ENCODE data around the gene EDEM2. TPM values are rescaled to one million over a fixed set of nuclear protein-coding genes. Genes with fewer than 3 reads are reported as not detected.
A peak's percentile ranks its signal among the peaks of the same experiment; 100 is the strongest.
"Not testable (repeated sequence)": the region's sequence is repeated elsewhere in the genome, so short reads cannot be mapped to it uniquely, and the experiment has no call there.

The EDEM2 gene
- 10 to 100 TPM; 15.5 to 15.8 TPM for total RNA-seq

- Mint-ChIP-seq H3K9me3 (no peaks in the 10 kb centered on the region), H3K27me3 (ENCODE audit: low read depth) (no peaks in the 10 kb centered on the region), H3K4me3 (peak within 1 kb of the TSS; percentile 91), H3K36me3 (ENCODE audit: low read depth) (peaks cover 6% of the 10 kb centered on the region), H3K27ac (peak within 1 kb of the TSS; percentile 86), H3K4me1 (ENCODE audit: low read depth) (peaks cover 23% of the 10 kb centered on the region)
- DNase-seq = peak; percentile 95
- CTCF ChIA-PET = interaction anchor here (0.5 to 2.3 kb wide), 14 partner anchors 19 to 458 kb away, joined by 3 to 23 read pairs (median 3); no protein-coding TSS in a partner anchor
- intact Hi-C loops (cut with micrococcal nuclease) = loop anchor here (1.0 to 10.0 kb wide), 8 partner anchors 54 to 1318 kb away; partner anchors contain the start of genes ACSS2, AHCY, GSS and MYH7B
These were observed at the start of gene EDEM2 for GRCh38 chr20:35146920-35147574. Gene EDEM2, minus strand, starts transcription at chr20:35147336. Its CDS starts 78 bp downstream, at chr20:35147258.

GRCh38 chr20:35196313-35196712, 49.2 kb upstream of the EDEM2 start:
- Mint-ChIP-seq H3K36me3 (ENCODE audit: low read depth) (peaks cover 21% of the 10 kb centered on the region), H3K27ac (no peak overlapping the region), H3K4me1 (ENCODE audit: low read depth) (no peaks in the 10 kb centered on the region), H3K4me3 (no peak overlapping the region), H3K27me3 (ENCODE audit: low read depth) (no peaks in the 10 kb centered on the region), H3K9me3 (peaks cover 15% of the 10 kb centered on the region)
- CTCF ChIA-PET = no interaction called here
- DNase-seq = no peak
- intact Hi-C loops (cut with micrococcal nuclease) = no loop called here

GRCh38 chr20:35193031-35193791, 46.1 kb upstream of the EDEM2 start:
- H3K27me3 Mint-ChIP-seq (ENCODE audit: low read depth); H3K4me1 Mint-ChIP-seq (ENCODE audit: low read depth); intact Hi-C loops (cut with micrococcal nuclease); DNase-seq; H3K27ac Mint-ChIP-seq; H3K4me3 Mint-ChIP-seq: not testable (repeated sequence)
- Mint-ChIP-seq H3K36me3 (ENCODE audit: low read depth) (peaks cover 16% of the 10 kb centered on the region), H3K9me3 (peaks cover 11% of the 10 kb centered on the region)
- CTCF ChIA-PET = interaction anchor here (1.0 to 2.1 kb wide), 5 partner anchors 15 to 97 kb away, joined by 3 to 11 read pairs (median 4); no protein-coding TSS in a partner anchor

DNA sequence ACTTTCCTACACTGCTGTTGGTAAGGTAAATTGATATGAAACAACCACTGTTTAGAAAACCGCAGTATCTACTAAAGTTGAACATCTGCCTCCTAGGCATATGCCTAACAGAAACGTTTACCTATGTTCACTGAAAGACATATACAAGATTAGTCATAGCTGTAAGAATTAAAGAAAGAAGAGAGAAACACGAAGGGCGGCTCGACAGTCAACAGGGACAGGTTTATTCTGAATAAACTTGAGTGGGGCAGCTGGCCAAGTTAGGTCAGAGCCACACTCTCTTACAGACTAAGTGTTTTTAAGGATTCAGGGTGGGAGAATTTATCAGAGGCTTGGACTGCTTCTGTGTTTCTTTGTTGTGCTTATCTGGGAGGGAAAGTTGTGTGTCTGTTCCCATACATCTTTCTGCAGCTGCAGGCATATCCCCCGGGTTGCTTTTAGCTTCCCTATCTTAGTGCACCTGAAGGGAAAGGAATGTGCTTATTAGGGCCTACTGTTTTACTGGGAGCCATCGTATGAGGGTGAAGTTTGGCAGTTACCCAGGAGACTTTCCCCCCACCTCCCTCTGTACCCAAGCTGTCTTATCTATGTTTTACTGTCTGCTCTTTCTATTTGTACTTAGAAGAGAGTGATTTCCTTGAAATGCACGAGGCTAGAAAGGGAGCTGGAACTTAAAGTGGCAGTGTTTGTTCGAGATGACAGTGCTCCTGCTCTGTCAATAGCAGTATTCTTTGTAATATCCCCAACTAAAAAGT, 45.2 kb upstream of the EDEM2 start:
- CTCF ChIA-PET = interaction anchor here (1.8 kb wide), 1 partner anchor 47 kb away, joined by 5 read pairs; no protein-coding TSS in a partner anchor
- no peak overlapping the region for H3K27ac Mint-ChIP-seq
- intact Hi-C loops (cut with micrococcal nuclease) = no loop called here

DNA sequence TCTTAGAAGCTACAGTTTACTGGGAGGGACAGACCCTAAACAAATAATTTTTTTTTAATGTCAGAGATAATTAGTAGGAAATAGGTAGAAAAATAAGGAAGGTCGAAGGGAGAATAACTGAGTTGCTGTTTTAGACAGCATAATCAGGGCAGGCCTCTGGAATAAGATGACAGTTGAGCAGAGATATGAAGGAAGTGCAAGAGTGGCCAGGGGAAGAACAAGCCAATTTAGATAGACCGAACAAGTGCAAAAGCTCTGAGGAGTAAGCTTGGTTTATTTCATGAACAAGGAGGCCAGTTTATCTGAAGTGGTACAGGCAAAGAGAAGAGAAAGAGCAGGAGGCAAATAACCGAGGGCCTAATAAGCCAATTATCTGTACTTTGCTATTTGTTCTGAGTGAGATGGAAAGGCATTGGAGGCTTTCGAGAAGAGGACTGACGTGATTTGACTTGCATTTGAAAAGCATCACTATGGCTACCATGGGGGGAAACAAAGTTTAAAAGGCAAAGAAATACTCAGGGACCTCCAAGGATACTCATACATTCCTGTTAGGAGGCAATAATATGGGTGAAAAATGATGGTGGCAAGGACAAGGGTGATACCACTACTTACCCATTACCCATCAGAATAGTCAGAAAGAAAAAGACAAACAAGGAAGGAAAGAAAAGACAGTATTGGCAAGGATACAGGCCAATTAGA, 44.4 kb upstream of the EDEM2 start:
- H3K4me1 Mint-ChIP-seq (ENCODE audit: low read depth) = no peaks in the 10 kb centered on the region
- peaks cover 4% of the 10 kb centered on the region for H3K9me3 Mint-ChIP-seq
- no peak for DNase-seq
- H3K27ac Mint-ChIP-seq = no peak overlapping the region
- H3K4me3 Mint-ChIP-seq = no peak overlapping the region
- H3K36me3 Mint-ChIP-seq (ENCODE audit: low read depth) = peaks cover 6% of the 10 kb centered on the region
- H3K27me3 Mint-ChIP-seq (ENCODE audit: low read depth) = no peaks in the 10 kb centered on the region
- CTCF ChIA-PET = interaction anchor here (1.8 kb wide), 1 partner anchor 47 kb away, joined by 5 read pairs; no protein-coding TSS in a partner anchor
- intact Hi-C loops (cut with micrococcal nuclease) = no loop called here

More for the DNA sequence above, 45.2 kb upstream of the EDEM2 start:
- no peak for DNase-seq
- Mint-ChIP-seq H3K36me3 (ENCODE audit: low read depth) (peaks cover 13% of the 10 kb centered on the region), H3K4me1 (ENCODE audit: low read depth) (no peaks in the 10 kb centered on the region), H3K9me3 (peaks cover 10% of the 10 kb centered on the region), H3K4me3 (no peak overlapping the region), H3K27me3 (ENCODE audit: low read depth) (no peaks in the 10 kb centered on the region)

GRCh38 chr20:35190556-35190955, 43.4 kb upstream of the EDEM2 start:
- Mint-ChIP-seq H3K27me3 (ENCODE audit: low read depth) (no peaks in the 10 kb centered on the region), H3K4me3 (no peak overlapping the region), H3K4me1 (ENCODE audit: low read depth) (no peaks in the 10 kb centered on the region), H3K36me3 (ENCODE audit: low read depth) (peaks cover 3% of the 10 kb centered on the region), H3K27ac (no peak overlapping the region), H3K9me3 (no peaks in the 10 kb centered on the region)
- DNase-seq = no peak
- CTCF ChIA-PET = no interaction called here
- intact Hi-C loops (cut with micrococcal nuclease) = no loop called here

- H3K9me3 Mint-ChIP-seq; H3K27ac Mint-ChIP-seq; DNase-seq; H3K4me1 Mint-ChIP-seq (ENCODE audit: low read depth); H3K27me3 Mint-ChIP-seq (ENCODE audit: low read depth); H3K36me3 Mint-ChIP-seq (ENCODE audit: low read depth); H3K4me3 Mint-ChIP-seq; CTCF ChIA-PET; intact Hi-C loops (cut with micrococcal nuclease): not testable (repeated sequence)
These were observed 42.1 kb upstream of the EDEM2 start for GRCh38 chr20:35189223-35189622.

DNA sequence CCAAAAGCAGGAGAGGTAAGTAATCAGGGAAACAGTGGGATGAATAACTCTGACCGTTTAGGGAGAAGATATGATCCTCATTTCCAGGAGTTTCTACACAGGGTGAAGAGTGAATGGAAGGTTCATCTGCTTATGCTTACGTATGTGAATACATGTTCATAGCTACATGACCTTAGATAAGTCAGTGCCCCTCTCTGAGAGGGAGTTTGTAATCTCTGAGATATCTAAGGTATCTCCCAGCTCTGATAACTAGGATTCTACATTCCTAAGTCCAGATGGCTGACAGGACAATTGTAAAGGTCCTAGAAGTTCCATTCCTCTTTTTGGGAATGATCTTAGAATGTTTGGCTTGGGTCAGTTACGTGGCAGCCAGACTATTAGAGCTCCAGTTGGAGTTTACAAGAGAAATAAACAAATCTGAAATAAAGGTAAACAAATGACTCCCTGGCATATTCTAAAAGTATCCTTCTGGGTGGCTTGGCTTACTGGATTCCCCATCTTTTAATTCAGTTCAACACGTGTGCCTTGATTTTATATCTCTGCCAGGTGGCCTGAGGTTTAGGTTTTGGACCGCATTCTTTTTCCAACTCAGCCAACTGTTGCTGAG, 40.6 kb upstream of the EDEM2 start:
- Mint-ChIP-seq H3K4me3 (no peak overlapping the region), H3K27me3 (ENCODE audit: low read depth) (no peaks in the 10 kb centered on the region), H3K36me3 (ENCODE audit: low read depth) (no peaks in the 10 kb centered on the region), H3K9me3 (no peaks in the 10 kb centered on the region), H3K27ac (no peak overlapping the region), H3K4me1 (ENCODE audit: low read depth) (no peaks in the 10 kb centered on the region)
- intact Hi-C loops (cut with micrococcal nuclease) = no loop called here
- CTCF ChIA-PET = interaction anchor here (0.6 kb wide), 2 partner anchors 21 to 89 kb away, joined by 3 read pairs; no protein-coding TSS in a partner anchor
- DNase-seq = no peak

- intact Hi-C loops (cut with micrococcal nuclease); H3K4me1 Mint-ChIP-seq (ENCODE audit: low read depth); DNase-seq; H3K36me3 Mint-ChIP-seq (ENCODE audit: low read depth); H3K27me3 Mint-ChIP-seq (ENCODE audit: low read depth); H3K9me3 Mint-ChIP-seq; H3K4me3 Mint-ChIP-seq; H3K27ac Mint-ChIP-seq: not testable (repeated sequence)
- CTCF ChIA-PET = interaction anchor here (0.6 to 0.7 kb wide), 2 partner anchors 159 to 655 kb away, joined by 3 to 8 read pairs; no protein-coding TSS in a partner anchor
These were observed 39.7 kb upstream of the EDEM2 start for GRCh38 chr20:35186691-35187289.

- Mint-ChIP-seq H3K36me3 (ENCODE audit: low read depth) (no peaks in the 10 kb centered on the region), H3K4me1 (ENCODE audit: low read depth) (no peaks in the 10 kb centered on the region), H3K27me3 (ENCODE audit: low read depth) (no peaks in the 10 kb centered on the region), H3K27ac (no peak overlapping the region), H3K4me3 (no peak overlapping the region), H3K9me3 (no peaks in the 10 kb centered on the region)
- CTCF ChIA-PET = no interaction called here
- intact Hi-C loops (cut with micrococcal nuclease) = no loop called here
- no peak for DNase-seq
These were observed 34.6 kb upstream of the EDEM2 start for GRCh38 chr20:35181731-35182130.

DNA sequence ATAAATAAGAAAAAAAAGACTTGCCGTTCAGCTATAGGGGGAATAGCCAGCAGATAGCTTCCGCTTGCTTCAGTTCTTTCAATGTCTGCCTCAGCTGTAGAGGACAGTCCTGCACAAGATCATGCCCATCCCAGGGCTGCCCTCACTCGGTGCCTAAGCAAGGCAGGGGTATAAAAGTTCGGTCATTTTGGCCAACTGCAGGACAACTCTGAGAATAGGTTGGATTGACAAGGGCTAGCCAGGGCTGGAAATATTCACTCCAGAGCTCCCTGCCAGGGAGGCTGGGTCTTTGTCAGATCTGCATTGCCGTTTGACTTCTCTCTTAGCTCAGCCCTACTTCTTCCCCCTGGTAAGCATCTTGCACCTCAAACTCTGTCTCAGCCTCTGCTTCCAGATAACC, 33.1 kb upstream of the EDEM2 start:
- DNase-seq = no peak
- H3K27ac Mint-ChIP-seq = no peak overlapping the region
- no peaks in the 10 kb centered on the region for H3K36me3 Mint-ChIP-seq (ENCODE audit: low read depth)
- no peak overlapping the region for H3K4me3 Mint-ChIP-seq
- no peaks in the 10 kb centered on the region for H3K27me3 Mint-ChIP-seq (ENCODE audit: low read depth)
- H3K4me1 Mint-ChIP-seq (ENCODE audit: low read depth) = no peaks in the 10 kb centered on the region
- H3K9me3 Mint-ChIP-seq = no peaks in the 10 kb centered on the region
- CTCF ChIA-PET = no interaction called here
- intact Hi-C loops (cut with micrococcal nuclease) = no loop called here
